Measurements from ENCODE around the gene GFOD1.

GFOD1 gene

DNA sequence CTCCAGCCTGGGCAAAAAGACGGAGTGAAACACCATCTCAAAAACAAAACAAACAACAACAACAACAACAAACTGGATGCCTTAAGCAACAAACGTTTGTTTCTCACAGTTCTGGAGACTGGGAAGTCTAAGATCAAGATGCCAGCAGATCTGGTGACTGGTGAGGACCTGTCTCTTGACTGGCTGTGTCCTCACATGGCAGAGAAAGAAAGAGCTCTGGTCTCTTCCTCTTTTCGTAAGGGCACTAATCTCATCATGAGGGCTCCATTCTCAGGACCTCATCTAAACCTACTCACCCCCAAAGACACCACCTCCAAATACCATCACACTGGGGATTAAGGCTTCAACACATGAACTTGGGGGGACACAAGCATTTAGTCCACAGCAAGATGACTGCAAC is 13.5 kb upstream of the GFOD1 start:
- DNase-seq (ENCODE audit: insufficient read length, low spot score) (no peak), FAIRE-seq (no peak)
- TF ChIP-seq CTCF (IDR thresholded peaks at IDR 0.05; ENCODE audit: insufficient read depth, missing control alignments): no peak

DNA sequence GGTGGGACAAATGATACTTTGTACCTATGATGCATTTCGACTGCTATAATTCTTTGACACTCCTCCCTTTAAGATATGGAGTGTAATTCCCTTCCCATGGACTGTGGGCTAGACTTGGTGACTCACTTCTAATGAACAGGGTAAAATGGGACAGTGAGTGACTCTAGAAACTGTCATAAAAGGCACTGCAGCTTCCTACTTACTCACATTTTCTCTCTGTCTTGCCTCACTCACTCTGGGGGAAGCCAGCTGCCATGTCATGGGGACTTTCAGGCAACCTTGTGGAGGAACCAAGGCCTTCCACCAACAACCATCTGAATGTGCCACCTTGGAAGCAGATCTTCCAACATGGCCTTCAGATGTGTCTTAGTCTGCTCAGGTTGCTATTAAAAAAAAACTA is 12.9 kb upstream of the GFOD1 start:
- no peak for FAIRE-seq

GRCh38 chr6:13496513-13497190 is 9.3 kb upstream of the GFOD1 start:
- no peak for FAIRE-seq

More for the DNA sequence above, 12.9 kb upstream of the GFOD1 start:
- no peak for DNase-seq (ENCODE audit: insufficient read length, low spot score)
- TF ChIP-seq CTCF (IDR thresholded peaks at IDR 0.05; ENCODE audit: insufficient read depth, missing control alignments): no peak

DNA sequence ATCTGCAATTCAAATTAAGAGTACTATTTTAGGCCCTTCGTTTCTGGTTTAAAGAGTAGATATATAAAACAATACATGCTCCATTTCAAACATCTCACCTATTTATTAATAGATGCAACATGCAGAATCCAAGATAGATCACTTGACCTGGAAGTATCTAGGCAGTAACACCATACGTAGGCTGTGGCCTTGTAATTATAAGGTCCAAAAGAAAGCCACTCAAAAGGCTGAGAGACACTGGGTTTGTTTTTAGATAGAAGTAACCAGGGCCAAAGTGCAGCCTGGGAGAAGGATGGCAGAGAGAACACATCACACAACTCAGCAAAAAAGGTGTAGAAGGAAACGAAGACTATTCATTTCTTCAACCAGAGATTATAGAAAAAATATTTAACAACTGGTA is 8.4 kb upstream of the GFOD1 start:
- no peak for TF ChIP-seq CTCF (IDR thresholded peaks at IDR 0.05; ENCODE audit: insufficient read depth, missing control alignments)
- DNase-seq (ENCODE audit: insufficient read length, low spot score) (no peak), FAIRE-seq (no peak)

More at GRCh38 chr6:13496513-13497190, 9.3 kb upstream of the GFOD1 start:
- no peak for TF ChIP-seq CTCF (IDR thresholded peaks at IDR 0.05; ENCODE audit: insufficient read depth, missing control alignments)
- DNase-seq (ENCODE audit: insufficient read length, low spot score): no peak

DNA sequence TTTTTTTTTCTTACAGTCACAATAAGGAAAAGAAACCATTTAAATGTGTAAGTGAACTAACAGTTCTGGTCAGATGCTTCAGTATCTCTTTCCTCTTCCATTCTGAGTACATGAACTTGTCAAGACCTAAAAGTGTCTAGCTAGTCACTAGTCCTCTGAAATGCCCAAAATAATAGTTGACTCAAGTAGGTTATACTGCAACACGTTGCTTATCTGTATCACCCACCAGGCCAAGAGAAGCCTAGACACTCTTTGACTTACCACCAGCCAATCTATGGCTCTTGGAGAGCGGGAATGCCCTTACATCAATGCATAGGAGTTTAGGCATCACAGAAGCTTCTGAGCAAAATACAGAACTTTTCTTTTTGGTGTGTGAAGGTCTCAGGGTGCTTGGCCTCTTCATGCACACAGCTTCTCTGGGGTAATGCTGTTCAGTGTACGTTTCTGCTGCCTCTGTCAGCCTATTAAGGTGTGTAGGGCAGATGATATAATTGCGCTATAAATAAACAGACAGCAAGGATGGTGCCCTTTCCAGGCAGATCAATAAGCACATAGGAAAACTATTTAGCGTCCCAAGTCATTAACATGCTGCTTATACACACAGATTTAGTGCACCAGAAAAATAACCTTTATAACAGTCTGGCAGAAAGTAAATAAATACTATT is 7.8 kb upstream of the GFOD1 start:
- no peak for DNase-seq (ENCODE audit: insufficient read length, low spot score)
- TF ChIP-seq CTCF (IDR thresholded peaks at IDR 0.05; ENCODE audit: insufficient read depth, missing control alignments): no peak
- no peak for FAIRE-seq

- DNase-seq (ENCODE audit: insufficient read length, low spot score): no peak
- no peak for FAIRE-seq
- TF ChIP-seq CTCF (IDR thresholded peaks at IDR 0.05; ENCODE audit: insufficient read depth, missing control alignments): no peak
Observed at GRCh38 chr6:13494137-13494536, 6.7 kb upstream of the GFOD1 start.

DNA sequence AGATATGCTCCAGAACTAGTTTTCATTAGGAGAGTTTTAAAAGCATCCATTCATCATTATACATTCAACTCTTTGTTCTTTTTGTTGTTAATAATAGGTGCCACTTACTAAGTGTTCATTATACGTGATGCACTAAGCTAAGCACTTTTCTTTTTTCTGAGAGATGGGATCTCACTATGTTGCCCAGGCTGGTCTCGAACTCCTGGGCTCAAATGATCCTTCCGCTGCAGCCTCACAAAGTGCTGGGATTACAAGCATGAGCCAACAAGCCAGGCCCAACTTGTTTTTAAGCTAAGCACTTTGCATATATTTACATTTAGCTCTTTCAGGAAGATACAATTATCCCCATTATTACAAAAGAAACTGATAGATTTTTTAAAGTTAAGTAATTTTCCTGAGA is 5.7 kb upstream of the GFOD1 start:
- FAIRE-seq (no peak), DNase-seq (ENCODE audit: insufficient read length, low spot score) (no peak)
- no peak for TF ChIP-seq CTCF (IDR thresholded peaks at IDR 0.05; ENCODE audit: insufficient read depth, missing control alignments)

Data from D721Med (cell line).